LHCN-M2 (cell line): ENCODE measurements around the gene ARSB. TPM values are rescaled to one million over a fixed set of nuclear protein-coding genes. Genes with fewer than 3 reads are reported as not detected.
A peak's percentile ranks its signal among the peaks of the same experiment; 100 is the strongest.
"Not testable (repeated sequence)": the region's sequence is repeated elsewhere in the genome, so short reads cannot be mapped to it uniquely, and the experiment has no call there.

ENCODE experiments used
- DNase-seq: peaks from one replicate; pipeline ENCODE4 v3.0.0-alpha.2; 2012; ENCODE audit warnings: low read depth
- total RNA-seq: library from RNA; depleted of rRNA; stranded (reverse); fragments of >200 nt; gene quantifications from 2 replicates; pipeline ENCODE4 v1.2.3, GENCODE V29; 2014

The ARSB gene
- total RNA-seq, 1 experiment from 2014 or later, result 27.3 TPM

- peak; percentile 29 for DNase-seq
These were observed 81.2 kb downstream of the ARSB start for GRCh38 chr5:78903861-78904260.

- no peak for DNase-seq
These were observed 81.8 kb downstream of the ARSB start for GRCh38 chr5:78903353-78903752.

- peak; percentile 60 for DNase-seq
These were observed 85.2 kb downstream of the ARSB start for GRCh38 chr5:78899922-78900362.

- peak; percentile 27 for DNase-seq
These were observed 89.0 kb downstream of the ARSB start for GRCh38 chr5:78896132-78896531.

GRCh38 chr5:78895616-78896015, 89.5 kb downstream of the ARSB start:
- peak; percentile 29 for DNase-seq

GRCh38 chr5:78893940-78894677, 91.0 kb downstream of the ARSB start:
- peak; percentile 78 for DNase-seq

- no peak for DNase-seq
These were observed 94.3 kb downstream of the ARSB start for GRCh38 chr5:78890667-78891379.

GRCh38 chr5:78889369-78890140, 95.6 kb downstream of the ARSB start:
- DNase-seq, result peak; percentile 74

- no peak for DNase-seq
These were observed 96.3 kb downstream of the ARSB start for GRCh38 chr5:78888580-78889368.

GRCh38 chr5:78887384-78888118, 97.6 kb downstream of the ARSB start:
- no peak for DNase-seq

GRCh38 chr5:78886341-78887230, 98.5 kb downstream of the ARSB start:
- no peak for DNase-seq

GRCh38 chr5:78881884-78882283, 103.2 kb downstream of the ARSB start:
- DNase-seq, result no peak

GRCh38 chr5:78879516-78879915, 105.6 kb downstream of the ARSB start:
- no peak for DNase-seq

GRCh38 chr5:78866076-78866475, 119.0 kb downstream of the ARSB start:
- DNase-seq, result not testable (repeated sequence)

- DNase-seq, result peak; percentile 54
These were observed 126.7 kb downstream of the ARSB start for GRCh38 chr5:78858364-78858763.

- no peak for DNase-seq
These were observed 130.1 kb downstream of the ARSB start for GRCh38 chr5:78855026-78855425.

- not testable (repeated sequence) for DNase-seq
These were observed 133.2 kb downstream of the ARSB start for GRCh38 chr5:78851891-78852290.

GRCh38 chr5:78845470-78845869, 139.6 kb downstream of the ARSB start:
- DNase-seq, result no peak

GRCh38 chr5:78843436-78843835, 141.7 kb downstream of the ARSB start:
- DNase-seq, result no peak

- no peak for DNase-seq
These were observed 143.3 kb downstream of the ARSB start for GRCh38 chr5:78841767-78842166.
